Activated naive CD4-positive, alpha-beta T cell treated with anti-CD3 and anti-CD28 coated beads, Interleukin-2, amount 10 ng/mL, durations not matched to agents 7 days and 5 days (primary cell): ENCODE data around the gene CDH22.

ENCODE experiments used
- CTCF ChIA-PET: fragments of 350-600 bp; sonication (Branson Sonifier 250); formaldehyde crosslinking; loops from one replicate; lab custom pipeline; 2021; ENCODE audit warnings: antibody characterized with exemption; lab: Charles Lee
- DNase-seq: peaks from one replicate; pipeline ENCODE4 v3.0.0-alpha.2; 2020
- H3K27ac Mint-ChIP-seq: one replicate; pipeline ENCODE4 v1.8.0; 2021; ENCODE audit warnings: mild to moderate bottlenecking, moderate library complexity, mixed read lengths
- H3K27me3 Mint-ChIP-seq: one replicate; pipeline ENCODE4 v1.8.0; 2021; ENCODE audit warnings: mild to moderate bottlenecking, mixed read lengths
- H3K36me3 Mint-ChIP-seq: one replicate; pipeline ENCODE4 v1.8.0; 2021; ENCODE audit warnings: mixed read lengths
- H3K4me1 Mint-ChIP-seq: one replicate; pipeline ENCODE4 v1.8.0; 2021; ENCODE audit warnings: mixed read lengths
- H3K4me3 Mint-ChIP-seq: one replicate; pipeline ENCODE4 v1.8.0; 2021; ENCODE audit warnings: mild to moderate bottlenecking, moderate library complexity, mixed read lengths
- H3K9me3 Mint-ChIP-seq: one replicate; pipeline ENCODE4 v1.8.0; 2021; ENCODE audit warnings: mixed read lengths

CDH22 gene

DNA sequence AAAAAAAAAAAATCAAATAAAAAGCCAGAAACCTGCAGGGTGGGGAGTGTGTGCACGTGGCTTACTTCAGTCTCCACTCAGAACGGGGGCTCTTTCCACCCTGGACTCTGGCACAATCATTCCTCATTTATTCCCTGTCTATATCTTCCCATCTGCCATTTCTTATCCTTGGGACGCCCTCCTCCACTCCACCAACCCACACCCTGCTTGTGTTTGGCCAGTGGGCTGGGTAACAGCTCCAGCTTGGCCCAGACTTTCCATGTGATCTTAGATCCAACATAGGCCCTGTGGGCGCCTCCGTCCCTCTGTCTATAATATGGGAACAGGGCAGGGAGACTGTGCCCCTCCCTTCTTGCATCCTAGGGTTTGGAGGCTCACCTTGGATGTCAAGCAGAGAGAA is 122.1 kb downstream of the CDH22 start:
- CTCF ChIA-PET, result no interaction called here
- H3K4me3 Mint-ChIP-seq, result no peak overlapping the region
- no peak for DNase-seq
- no peaks in the 10 kb centered on the region for H3K36me3 Mint-ChIP-seq
- no peaks in the 10 kb centered on the region for H3K9me3 Mint-ChIP-seq
- no peaks in the 10 kb centered on the region for H3K4me1 Mint-ChIP-seq
- H3K27ac Mint-ChIP-seq, result no peak overlapping the region
- peaks cover 7% of the 10 kb centered on the region for H3K27me3 Mint-ChIP-seq

DNA sequence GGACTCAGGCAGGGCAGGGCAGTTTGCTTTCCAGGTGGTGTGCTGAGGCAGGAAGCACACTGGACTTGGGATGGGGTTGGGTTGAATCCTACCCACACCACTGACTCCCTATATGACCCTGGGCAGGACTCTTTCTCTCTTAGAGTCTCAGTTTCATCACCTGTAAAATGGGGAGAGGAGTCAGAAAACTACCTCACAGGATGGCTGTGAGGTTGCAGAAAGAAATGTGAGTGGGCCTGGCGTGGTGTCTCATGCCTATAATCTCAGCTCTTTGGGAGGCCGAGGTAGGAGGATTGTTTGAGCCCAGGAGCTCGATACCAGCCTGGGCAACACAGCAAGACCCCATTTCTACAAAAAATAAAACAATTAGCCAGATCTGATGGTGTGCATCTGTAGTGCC is 122.9 kb downstream of the CDH22 start:
- Mint-ChIP-seq H3K4me3 (no peak overlapping the region), H3K9me3 (no peaks in the 10 kb centered on the region), H3K36me3 (no peaks in the 10 kb centered on the region), H3K4me1 (no peaks in the 10 kb centered on the region), H3K27me3 (peaks cover 8% of the 10 kb centered on the region), H3K27ac (no peak overlapping the region)
- no peak for DNase-seq
- CTCF ChIA-PET, result no interaction called here

GRCh38 chr20:46183768-46184167 is 124.5 kb downstream of the CDH22 start:
- H3K27ac Mint-ChIP-seq, result no peak overlapping the region
- H3K9me3 Mint-ChIP-seq, result no peaks in the 10 kb centered on the region
- no peak overlapping the region for H3K4me3 Mint-ChIP-seq
- DNase-seq, result no peak
- CTCF ChIA-PET, result no interaction called here
- no peaks in the 10 kb centered on the region for H3K4me1 Mint-ChIP-seq
- no peaks in the 10 kb centered on the region for H3K36me3 Mint-ChIP-seq
- peaks cover 12% of the 10 kb centered on the region for H3K27me3 Mint-ChIP-seq

- H3K4me3 Mint-ChIP-seq, result no peak overlapping the region
- no peaks in the 10 kb centered on the region for H3K4me1 Mint-ChIP-seq
- CTCF ChIA-PET, result no interaction called here
- H3K9me3 Mint-ChIP-seq, result no peaks in the 10 kb centered on the region
- no peaks in the 10 kb centered on the region for H3K36me3 Mint-ChIP-seq
- DNase-seq, result no peak
- H3K27ac Mint-ChIP-seq, result no peak overlapping the region
- peaks cover 22% of the 10 kb centered on the region for H3K27me3 Mint-ChIP-seq
These were observed 125.8 kb downstream of the CDH22 start for GRCh38 chr20:46182276-46183200.

DNA sequence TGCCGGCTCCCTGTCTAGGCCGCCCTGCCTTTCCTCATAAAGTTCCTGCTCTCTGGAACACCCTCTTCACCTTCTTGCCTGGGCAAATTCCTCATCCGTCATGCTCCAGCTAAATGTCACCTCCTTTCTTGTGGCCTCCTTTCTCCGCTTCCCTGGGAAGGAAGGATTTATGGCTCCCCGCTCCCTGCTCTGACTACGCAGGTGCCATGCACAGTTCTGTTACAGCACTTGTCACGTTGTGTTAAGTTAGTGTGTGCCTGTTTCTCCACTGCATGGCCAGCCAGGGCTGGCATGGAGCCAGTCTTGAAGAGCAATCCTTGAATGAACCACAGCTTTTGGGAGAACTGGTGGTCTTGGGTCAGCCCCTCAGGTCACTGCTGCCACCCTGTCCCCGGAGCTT is 128.4 kb downstream of the CDH22 start:
- no peak overlapping the region for H3K27ac Mint-ChIP-seq
- no peaks in the 10 kb centered on the region for H3K36me3 Mint-ChIP-seq
- no peak overlapping the region for H3K4me3 Mint-ChIP-seq
- CTCF ChIA-PET, result no interaction called here
- no peaks in the 10 kb centered on the region for H3K9me3 Mint-ChIP-seq
- no peaks in the 10 kb centered on the region for H3K4me1 Mint-ChIP-seq
- H3K27me3 Mint-ChIP-seq, result peaks cover 44% of the 10 kb centered on the region
- DNase-seq, result no peak

DNA sequence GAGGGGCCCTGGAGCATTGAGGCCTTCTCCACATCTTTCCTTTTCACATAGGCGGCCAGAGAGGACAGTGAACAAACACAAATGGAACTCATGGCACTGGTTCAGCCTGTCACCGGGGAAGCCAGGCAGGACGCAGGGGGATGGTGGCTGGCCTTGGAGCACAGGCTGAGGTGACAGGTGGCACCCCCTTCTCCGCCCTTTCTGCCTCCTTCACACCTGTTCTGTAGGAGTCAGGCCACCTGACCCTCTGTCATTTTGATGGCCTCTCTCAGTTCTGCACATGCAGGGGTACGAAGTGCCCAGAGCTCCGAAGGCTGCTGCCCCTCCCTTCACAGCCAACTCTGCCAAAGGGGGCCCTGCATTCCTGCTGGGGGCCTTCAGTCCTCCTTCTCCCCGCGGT is 129.4 kb downstream of the CDH22 start:
- H3K4me1 Mint-ChIP-seq, result no peaks in the 10 kb centered on the region
- H3K9me3 Mint-ChIP-seq, result no peaks in the 10 kb centered on the region
- CTCF ChIA-PET, result interaction anchor here (1.1 to 1.2 kb wide), 2 partner anchors 164 to 192 kb away, joined by 3 read pairs; no protein-coding TSS in a partner anchor
- peaks cover 53% of the 10 kb centered on the region for H3K27me3 Mint-ChIP-seq
- no peaks in the 10 kb centered on the region for H3K36me3 Mint-ChIP-seq
- H3K4me3 Mint-ChIP-seq, result no peak overlapping the region
- no peak for DNase-seq
- H3K27ac Mint-ChIP-seq, result no peak overlapping the region

- Mint-ChIP-seq H3K36me3 (no peaks in the 10 kb centered on the region), H3K4me1 (no peaks in the 10 kb centered on the region), H3K27ac (no peak overlapping the region), H3K27me3 (peaks cover 65% of the 10 kb centered on the region), H3K9me3 (no peaks in the 10 kb centered on the region), H3K4me3 (no peak overlapping the region)
- no peak for DNase-seq
- CTCF ChIA-PET, result interaction anchor here (1.1 to 2.1 kb wide), 2 partner anchors 155 to 163 kb away, joined by 3 to 9 read pairs; no protein-coding TSS in a partner anchor
These were observed 130.5 kb downstream of the CDH22 start for GRCh38 chr20:46177768-46178167.

GRCh38 chr20:46176739-46177378 is 131.4 kb downstream of the CDH22 start:
- CTCF ChIA-PET, result interaction anchor here (2.1 to 3.3 kb wide), 2 partner anchors 46 to 154 kb away, joined by 9 to 26 read pairs; no protein-coding TSS in a partner anchor
- DNase-seq, result no peak
- Mint-ChIP-seq H3K4me3 (no peak overlapping the region), H3K27me3 (peaks cover 74% of the 10 kb centered on the region), H3K36me3 (no peaks in the 10 kb centered on the region), H3K27ac (no peak overlapping the region), H3K4me1 (no peaks in the 10 kb centered on the region), H3K9me3 (no peaks in the 10 kb centered on the region)

DNA sequence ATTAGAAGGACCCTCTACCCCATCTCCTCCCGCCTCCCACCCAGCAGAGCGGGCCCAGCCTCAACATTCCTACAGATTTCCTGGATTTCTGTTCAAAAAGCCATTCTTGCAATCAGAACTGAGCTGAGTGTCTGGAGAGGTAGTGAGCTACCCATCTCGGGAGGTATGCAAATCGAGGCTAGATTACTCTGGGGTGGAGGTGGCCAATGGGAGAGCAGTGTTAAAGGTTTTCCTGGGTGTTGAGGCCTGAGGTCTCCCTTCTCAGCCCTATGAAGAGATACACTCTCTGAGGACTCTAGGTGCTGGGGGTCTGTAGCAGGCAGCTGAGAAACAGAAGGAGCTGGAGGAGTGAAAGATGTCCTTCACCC is 133.2 kb downstream of the CDH22 start:
- no peaks in the 10 kb centered on the region for H3K36me3 Mint-ChIP-seq
- no peak for DNase-seq
- peaks cover 85% of the 10 kb centered on the region for H3K27me3 Mint-ChIP-seq
- H3K27ac Mint-ChIP-seq, result no peak overlapping the region
- H3K9me3 Mint-ChIP-seq, result no peaks in the 10 kb centered on the region
- no peak overlapping the region for H3K4me3 Mint-ChIP-seq
- CTCF ChIA-PET, result interaction anchor here (0.9 to 3.3 kb wide), 12 partner anchors 8 to 187 kb away, joined by 3 to 26 read pairs (median 4); no protein-coding TSS in a partner anchor
- H3K4me1 Mint-ChIP-seq, result no peaks in the 10 kb centered on the region

DNA sequence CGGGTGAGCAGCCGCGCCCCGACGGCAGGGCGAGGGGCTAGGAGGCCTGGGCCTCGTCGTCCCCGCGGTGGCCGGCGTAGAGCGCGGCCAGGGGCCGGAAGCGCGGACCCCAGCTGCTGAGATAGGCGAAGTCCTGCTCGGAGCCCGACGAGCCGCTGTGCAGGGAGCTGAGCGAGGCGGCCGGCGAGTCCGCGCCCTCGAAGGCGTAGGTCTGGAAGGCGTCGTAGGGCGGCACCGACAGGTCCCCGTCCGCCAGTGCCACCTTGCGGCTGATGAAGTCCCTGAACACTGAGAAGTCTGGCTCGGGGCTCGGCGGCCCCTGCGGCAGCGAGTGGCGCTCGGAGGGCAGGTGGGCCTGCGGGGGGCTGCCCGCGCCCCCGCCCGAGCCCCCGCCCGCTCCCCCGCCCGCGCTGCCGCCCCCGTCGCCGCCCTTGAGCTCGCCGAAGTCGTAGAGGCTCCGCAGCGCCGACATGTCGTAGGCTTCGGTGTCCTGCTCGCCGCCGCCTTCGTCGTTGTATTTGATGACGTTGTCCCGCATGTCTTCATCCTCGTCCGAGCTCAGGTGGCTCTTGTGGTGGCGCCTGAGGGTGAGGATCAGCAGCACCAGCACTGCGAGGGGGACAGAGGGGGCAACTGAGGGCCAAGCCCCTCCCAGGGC is 133.7 kb downstream of the CDH22 start:
- Mint-ChIP-seq H3K36me3 (no peaks in the 10 kb centered on the region), H3K27ac (no peak overlapping the region), H3K4me3 (no peak overlapping the region), H3K4me1 (no peaks in the 10 kb centered on the region), H3K27me3 (peaks cover 86% of the 10 kb centered on the region), H3K9me3 (no peaks in the 10 kb centered on the region)
- CTCF ChIA-PET, result interaction anchor here (1.0 to 3.3 kb wide), 9 partner anchors 12 to 187 kb away, joined by 3 to 26 read pairs (median 3); no protein-coding TSS in a partner anchor
- peak; percentile 80 for DNase-seq

GRCh38 chr20:46173652-46174468 is 134.4 kb downstream of the CDH22 start:
- no peak for DNase-seq
- Mint-ChIP-seq H3K4me3 (no peak overlapping the region), H3K9me3 (no peaks in the 10 kb centered on the region), H3K4me1 (no peaks in the 10 kb centered on the region), H3K27me3 (peaks cover 87% of the 10 kb centered on the region), H3K27ac (no peak overlapping the region), H3K36me3 (no peaks in the 10 kb centered on the region)
- CTCF ChIA-PET, result interaction anchor here (0.8 to 3.3 kb wide), 8 partner anchors 18 to 186 kb away, joined by 3 to 26 read pairs (median 3); no protein-coding TSS in a partner anchor

- Mint-ChIP-seq H3K27me3 (peaks cover 84% of the 10 kb centered on the region), H3K4me3 (no peak overlapping the region), H3K9me3 (no peaks in the 10 kb centered on the region), H3K27ac (no peak overlapping the region), H3K4me1 (no peaks in the 10 kb centered on the region), H3K36me3 (no peaks in the 10 kb centered on the region)
- CTCF ChIA-PET, result interaction anchor here (0.7 to 1.8 kb wide), 4 partner anchors 20 to 159 kb away, joined by 3 to 6 read pairs (median 3); no protein-coding TSS in a partner anchor
- no peak for DNase-seq
These were observed 135.2 kb downstream of the CDH22 start for GRCh38 chr20:46172961-46173536.

DNA sequence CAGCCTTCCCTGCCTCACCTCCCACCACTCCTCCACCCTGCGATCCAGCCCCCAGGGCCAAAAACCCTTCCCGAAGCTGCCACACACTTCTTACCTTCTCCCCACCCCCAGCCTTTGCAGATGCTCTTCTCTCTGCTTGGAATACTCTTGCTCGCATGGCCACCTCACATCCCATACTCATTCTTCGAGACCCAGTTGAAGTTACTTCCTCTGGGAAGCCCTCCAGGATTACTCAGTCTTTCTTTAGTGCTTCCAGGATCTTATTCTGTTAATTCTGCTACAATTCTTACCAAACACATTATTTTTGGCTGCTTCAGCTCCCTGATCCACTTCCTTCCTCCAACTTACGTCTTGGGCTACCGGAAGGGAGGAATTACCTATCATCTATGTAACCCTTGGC is 135.8 kb downstream of the CDH22 start:
- no peak overlapping the region for H3K4me3 Mint-ChIP-seq
- H3K4me1 Mint-ChIP-seq, result no peaks in the 10 kb centered on the region
- peaks cover 83% of the 10 kb centered on the region for H3K27me3 Mint-ChIP-seq
- no peaks in the 10 kb centered on the region for H3K9me3 Mint-ChIP-seq
- no peak overlapping the region for H3K27ac Mint-ChIP-seq
- H3K36me3 Mint-ChIP-seq, result no peaks in the 10 kb centered on the region
- DNase-seq, result no peak
- CTCF ChIA-PET, result interaction anchor here (0.8 to 1.7 kb wide), 3 partner anchors 40 to 158 kb away, joined by 3 to 6 read pairs (median 4); no protein-coding TSS in a partner anchor
